T follicular helper cell (primary cell): Measurements from ENCODE around the gene ADPGK.
"Not testable (repeated sequence)": the region's sequence is repeated elsewhere in the genome, so short reads cannot be mapped to it uniquely, and the experiment has no call there.

Experiments
- DNase-seq: peaks from one replicate; pipeline ENCODE4 v3.0.0-alpha.2; 2020; ENCODE audit warnings: low read depth

The ADPGK gene

GRCh38 chr15:72749700-72750099 is 33.9 kb downstream of the ADPGK start:
- DNase-seq: no peak

DNA sequence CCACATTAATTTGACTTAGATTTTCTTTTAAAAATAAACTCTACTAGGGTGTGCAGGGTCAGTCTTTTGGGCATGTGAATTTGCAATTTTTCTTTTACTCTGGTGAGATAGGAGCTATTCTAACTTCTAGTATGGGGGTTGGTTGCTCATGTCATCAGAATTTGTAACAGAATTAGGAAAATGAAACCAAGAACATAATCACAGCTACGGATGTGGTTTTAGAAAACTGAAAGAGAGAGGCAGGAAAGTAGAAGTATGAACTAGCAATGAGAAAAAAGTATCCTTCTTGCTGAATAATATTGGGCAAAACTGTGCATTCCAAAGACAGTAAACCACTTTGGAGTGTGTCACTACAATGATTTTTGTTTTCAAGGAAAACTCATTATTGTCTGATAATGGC is 43.3 kb downstream of the ADPGK start:
- no peak for DNase-seq

- DNase-seq: no peak
These were observed 45.8 kb downstream of the ADPGK start for GRCh38 chr15:72737723-72738122.

DNA sequence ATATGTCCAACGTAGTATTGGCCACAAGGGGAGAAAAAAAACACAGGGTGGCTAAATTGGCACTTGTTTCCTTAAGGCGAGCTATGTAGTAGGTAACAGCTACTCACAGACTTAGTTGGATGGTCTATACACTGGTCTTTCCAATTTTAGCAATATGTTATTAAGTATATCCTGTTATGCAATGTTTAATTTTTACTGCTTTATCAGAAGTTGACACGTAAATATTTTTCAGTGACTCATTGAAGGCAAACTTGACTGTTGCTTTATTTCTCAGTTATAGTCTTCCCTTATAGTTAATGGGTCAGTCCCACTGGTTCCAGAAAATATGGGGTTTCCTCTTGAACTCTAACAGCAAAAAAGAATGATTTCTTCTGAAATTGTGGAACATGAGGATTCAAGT is 46.5 kb downstream of the ADPGK start:
- no peak for DNase-seq

DNA sequence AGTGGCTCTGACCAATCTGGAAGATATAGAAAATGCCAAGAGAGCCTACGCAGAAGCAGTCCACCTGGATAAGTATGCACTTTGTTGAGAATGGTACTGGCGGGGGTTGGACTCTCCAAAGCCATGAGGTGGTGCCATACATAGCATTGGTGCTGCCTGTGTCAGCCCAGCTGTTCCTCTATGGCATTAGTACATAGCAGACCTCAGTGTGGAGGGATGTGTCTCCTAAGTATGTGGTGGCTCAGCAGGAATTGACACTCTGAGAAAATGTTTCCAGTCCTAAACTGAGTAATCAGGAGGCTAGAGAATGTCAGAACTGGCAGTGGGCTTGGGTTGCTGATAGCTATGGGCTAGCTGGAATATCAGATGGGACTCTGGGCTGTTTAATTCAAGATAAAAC is 48.4 kb downstream of the ADPGK start:
- DNase-seq: no peak

DNA sequence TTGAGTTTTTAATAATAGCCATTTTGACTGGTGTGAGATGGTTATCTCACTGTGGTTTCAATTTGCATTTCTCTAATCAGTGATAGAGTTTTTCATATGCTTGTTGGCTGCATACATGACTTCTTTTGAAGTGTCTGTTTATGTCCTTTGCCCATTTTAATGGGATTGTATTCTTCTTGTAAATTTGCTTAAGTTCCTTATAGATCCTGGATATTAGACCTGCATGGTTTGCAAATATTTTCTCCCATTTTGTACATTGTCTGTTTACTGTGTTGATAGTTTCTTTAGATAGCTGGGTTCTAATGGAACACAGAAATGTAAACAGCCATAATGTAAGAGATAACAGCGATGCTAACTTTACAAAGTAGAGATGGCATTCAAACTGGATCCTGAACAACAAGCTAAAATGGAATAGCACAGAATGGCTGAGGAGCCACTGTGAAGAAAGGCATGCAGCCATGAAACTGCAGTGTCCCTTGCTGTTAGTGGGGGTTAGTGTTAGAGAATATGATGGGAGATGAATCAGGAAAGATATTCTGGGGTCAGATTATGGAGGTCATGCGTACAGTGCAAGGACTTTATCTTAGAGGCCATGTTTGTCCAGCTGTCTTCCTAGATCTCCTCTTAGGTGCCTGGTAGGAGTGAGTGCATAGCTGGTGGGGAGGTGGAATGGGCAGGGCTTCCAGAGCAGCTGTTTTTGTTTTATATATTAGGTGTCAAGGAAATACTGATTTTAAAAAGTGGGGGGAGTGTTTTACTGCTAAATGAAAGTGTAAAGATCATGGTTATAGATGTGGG is 49.4 kb downstream of the ADPGK start:
- DNase-seq: no peak

DNA sequence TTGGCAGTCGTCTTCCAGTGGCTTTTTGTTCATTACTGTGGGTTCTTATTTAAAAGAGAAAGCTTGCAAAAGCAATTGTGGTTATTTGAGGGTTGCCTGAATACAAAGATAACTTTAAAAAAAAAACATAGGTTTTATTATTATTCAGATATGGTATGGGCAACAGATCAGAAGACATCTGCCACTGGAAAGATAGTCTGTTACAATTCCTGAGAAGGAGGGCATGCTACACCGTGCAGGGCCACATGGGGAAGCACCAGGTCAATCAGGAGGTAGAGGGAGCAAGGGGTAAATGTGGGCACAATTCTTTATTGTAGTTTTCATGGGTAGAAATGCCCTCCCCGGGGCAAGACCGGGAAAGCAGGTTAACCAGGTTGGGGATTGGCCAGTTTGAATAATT is 51.0 kb downstream of the ADPGK start:
- DNase-seq: no peak

- no peak for DNase-seq
These were observed 51.5 kb downstream of the ADPGK start for GRCh38 chr15:72732086-72732485.

GRCh38 chr15:72728821-72729220 is 54.7 kb downstream of the ADPGK start:
- DNase-seq: no peak

DNA sequence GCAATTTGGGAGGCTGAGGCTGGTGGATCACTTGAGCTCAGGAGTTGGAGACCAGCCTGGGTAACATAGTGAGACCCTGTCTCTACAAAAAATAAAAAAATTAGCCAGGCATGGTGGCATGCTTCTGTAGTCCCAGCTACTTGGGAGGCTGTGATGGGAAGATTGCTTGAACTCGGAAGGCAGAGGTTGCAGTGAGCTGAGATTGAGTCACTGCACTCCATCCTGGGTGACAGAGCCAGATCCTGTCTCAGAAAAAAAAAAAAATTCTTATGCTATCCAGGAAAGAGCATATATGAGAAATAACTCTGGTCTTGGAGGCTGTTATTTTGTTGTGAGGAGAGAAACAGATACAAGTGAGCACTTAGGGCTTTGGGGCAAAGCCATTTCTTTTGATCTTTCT is 55.3 kb downstream of the ADPGK start:
- DNase-seq: not testable (repeated sequence)

- DNase-seq: no peak
These were observed 56.4 kb downstream of the ADPGK start for GRCh38 chr15:72727154-72727553.

DNA sequence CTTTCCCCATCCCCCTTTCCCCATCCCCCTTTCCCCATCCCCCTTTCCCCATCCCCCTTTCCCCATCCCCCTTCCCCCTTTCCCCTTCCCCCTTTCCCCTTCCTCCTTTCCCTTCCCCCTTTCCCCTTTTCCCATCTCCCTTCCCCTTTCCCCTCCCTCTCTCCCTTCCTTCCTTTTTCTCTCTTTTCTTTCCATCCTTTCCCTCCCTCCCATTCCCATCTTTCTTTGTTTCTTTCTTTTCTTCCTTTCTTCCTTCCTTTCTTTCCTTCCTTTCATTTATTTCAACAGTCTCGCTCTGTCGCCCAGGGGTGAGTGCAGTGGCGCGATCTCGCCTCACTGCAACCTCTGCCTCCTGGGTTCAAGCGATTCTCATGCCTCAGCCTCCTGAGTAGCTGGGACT is 57.7 kb downstream of the ADPGK start:
- DNase-seq: not testable (repeated sequence)

DNA sequence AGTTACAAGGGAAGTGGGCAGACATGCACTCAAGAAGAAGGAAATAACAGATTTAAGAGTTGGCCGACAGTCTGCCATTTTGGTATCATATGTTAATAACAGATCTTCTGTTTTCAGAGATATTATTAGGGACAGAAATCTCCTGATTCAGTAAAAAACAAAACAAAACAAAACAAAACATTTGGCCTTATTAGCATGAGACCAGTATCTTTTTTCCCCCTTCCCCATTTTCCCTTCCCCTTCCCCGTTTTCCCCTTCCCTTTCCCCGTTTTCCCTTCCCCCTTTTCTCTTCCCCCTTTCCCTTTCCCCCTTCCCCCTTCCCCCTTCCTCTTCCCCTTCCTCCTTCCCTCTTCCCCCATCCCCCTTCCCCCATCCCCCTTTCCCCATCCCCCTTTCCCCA is 58.1 kb downstream of the ADPGK start:
- no peak for DNase-seq

GRCh38 chr15:72724028-72724427 is 59.5 kb downstream of the ADPGK start:
- no peak for DNase-seq

GRCh38 chr15:72722071-72722696 is 61.4 kb downstream of the ADPGK start:
- DNase-seq: peak; percentile 42

DNA sequence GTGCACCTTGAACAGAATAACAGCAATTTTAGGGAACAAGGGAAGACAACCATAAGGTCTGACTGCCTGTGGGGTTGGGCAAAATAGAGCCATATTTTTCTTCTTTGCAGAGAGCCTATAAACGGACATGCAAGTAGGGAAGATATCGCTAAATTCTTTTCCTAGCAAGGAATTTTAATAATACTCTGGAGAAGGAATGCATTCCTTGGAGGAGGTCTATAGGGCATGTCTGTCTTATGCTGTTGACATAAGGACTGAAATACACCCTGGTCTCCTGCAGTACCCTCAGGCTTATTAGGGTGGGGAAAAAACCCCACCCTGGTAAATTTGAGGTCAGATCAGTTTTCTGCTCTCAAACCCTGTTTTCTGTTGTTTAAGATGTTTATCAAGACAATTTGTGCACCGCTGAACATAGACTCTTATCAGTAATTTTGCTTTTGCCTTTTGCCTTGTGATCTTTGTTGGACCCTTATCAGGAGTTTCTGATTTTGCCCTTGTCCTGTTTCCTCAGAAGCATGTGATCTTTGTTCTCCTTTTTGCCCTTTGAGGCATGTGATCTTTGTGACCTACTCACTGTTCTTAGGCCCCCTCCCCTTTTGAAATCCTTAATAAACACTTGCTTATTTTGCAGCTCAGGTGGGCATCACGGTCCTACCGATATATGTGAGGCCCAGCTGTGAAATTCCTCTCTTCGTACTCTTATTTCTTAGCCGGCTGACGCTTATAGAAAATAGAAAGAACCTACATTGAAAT is 74.8 kb downstream of the ADPGK start:
- DNase-seq: not testable (repeated sequence)

GRCh38 chr15:72706266-72706665 is 77.3 kb downstream of the ADPGK start:
- DNase-seq: no peak
